ENCODE results near the gene ZNF581. TPM values are rescaled to one million over a fixed set of nuclear protein-coding genes. Genes with fewer than 3 reads are reported as not detected.

The ZNF581 gene
- polyA plus RNA-seq, 3 donors from 2014 or later: 8.4 to 24.9 (median 20.6) TPM

- no peak for DNase-seq
- Mint-ChIP-seq H3K27me3 (ENCODE audit: low read depth in 3 of 3) (peaks cover 0 to 4% (median 2%) of the 10 kb centered on the region in 3 donors), H3K4me1 (peaks cover 17 to 32% of the 10 kb centered on the region in 2 donors)
Observed at GRCh38 chr19:55614711-55615542, 28.5 kb upstream of the ZNF581 start.

GRCh38 chr19:55615543-55616394, 27.7 kb upstream of the ZNF581 start:
- DNase-seq: no peak
- Mint-ChIP-seq H3K27me3 (ENCODE audit: low read depth in 3 of 3) (peaks cover 0 to 2% (median 2%) of the 10 kb centered on the region in 3 donors), H3K9me3 (no peaks in the 10 kb centered on the region)

More at GRCh38 chr19:55614711-55615542, 28.5 kb upstream of the ZNF581 start:
- Mint-ChIP-seq H3K36me3 (peaks cover 0 to 12% (median 7%) of the 10 kb centered on the region in 3 donors), H3K4me3 (no peak overlapping the region), H3K9me3 (no peaks in the 10 kb centered on the region), H3K27ac (no peak overlapping the region)

DNA sequence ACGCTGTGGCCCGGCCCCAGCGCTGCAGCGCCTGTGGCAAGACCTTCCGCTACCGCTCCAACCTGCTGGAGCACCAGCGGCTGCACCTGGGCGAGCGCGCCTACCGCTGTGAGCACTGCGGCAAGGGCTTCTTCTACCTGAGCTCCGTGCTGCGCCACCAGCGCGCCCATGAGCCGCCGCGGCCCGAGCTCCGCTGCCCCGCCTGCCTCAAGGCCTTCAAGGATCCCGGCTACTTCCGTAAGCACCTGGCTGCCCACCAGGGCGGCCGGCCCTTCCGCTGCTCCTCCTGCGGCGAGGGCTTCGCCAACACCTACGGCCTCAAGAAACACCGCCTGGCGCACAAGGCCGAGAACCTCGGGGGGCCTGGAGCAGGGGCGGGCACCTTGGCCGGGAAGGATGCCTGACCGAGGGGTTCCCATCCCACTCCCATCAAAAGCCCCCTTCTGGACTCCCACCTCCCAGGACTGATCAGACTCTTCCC, 27.0 kb upstream of the ZNF581 start:
- H3K36me3 Mint-ChIP-seq: peaks cover 0 to 9% (median 7%) of the 10 kb centered on the region in 3 donors
- no peak overlapping the region for H3K27ac Mint-ChIP-seq
- H3K27me3 Mint-ChIP-seq (ENCODE audit: low read depth in 3 of 3): peaks cover 0 to 2% (median 2%) of the 10 kb centered on the region in 3 donors
- no peak for DNase-seq
- H3K4me1 Mint-ChIP-seq: peaks cover 15 to 29% of the 10 kb centered on the region in 2 donors
- H3K9me3 Mint-ChIP-seq: no peaks in the 10 kb centered on the region
- no peak overlapping the region for H3K4me3 Mint-ChIP-seq

More at GRCh38 chr19:55615543-55616394, 27.7 kb upstream of the ZNF581 start:
- H3K36me3 Mint-ChIP-seq: peaks cover 0 to 9% (median 7%) of the 10 kb centered on the region in 3 donors
- no peak overlapping the region for H3K27ac Mint-ChIP-seq
- peaks cover 20 to 36% of the 10 kb centered on the region in 2 donors for H3K4me1 Mint-ChIP-seq
- H3K4me3 Mint-ChIP-seq: no peak overlapping the region

DNA sequence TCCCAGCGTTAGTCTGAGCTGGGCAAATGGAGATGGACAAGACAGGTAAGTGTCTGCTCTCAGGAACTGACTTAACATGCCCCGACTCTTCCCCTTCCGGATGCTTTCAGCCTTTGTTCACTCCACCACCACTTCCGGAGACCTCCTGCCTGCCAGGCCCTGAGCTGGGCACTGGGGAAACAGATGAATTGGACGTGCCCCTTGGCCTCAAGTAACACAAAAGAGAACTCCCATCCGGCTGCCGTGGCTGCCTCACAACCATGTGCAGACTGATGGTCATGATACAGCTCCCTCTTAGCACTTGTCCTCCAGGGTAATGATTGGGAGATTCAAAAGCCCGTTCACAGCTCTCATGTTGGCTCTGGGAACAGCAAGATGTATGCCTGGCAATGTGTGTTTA, 26.0 kb upstream of the ZNF581 start:
- H3K27ac Mint-ChIP-seq: no peak overlapping the region

GRCh38 chr19:55618426-55618825, 25.0 kb upstream of the ZNF581 start:
- no peak for DNase-seq
- no peaks in the 10 kb centered on the region for H3K9me3 Mint-ChIP-seq
- peak overlapping the region in 1 of 6 donors; percentile 22 for H3K27ac Mint-ChIP-seq
- H3K36me3 Mint-ChIP-seq: peaks cover 0 to 6% (median 2%) of the 10 kb centered on the region in 3 donors
- H3K4me1 Mint-ChIP-seq: peaks cover 9 to 16% of the 10 kb centered on the region in 2 donors
- peaks cover 0 to 2% (median 0%) of the 10 kb centered on the region in 3 donors for H3K27me3 Mint-ChIP-seq (ENCODE audit: low read depth in 3 of 3)
- no peak overlapping the region for H3K4me3 Mint-ChIP-seq

More for the DNA sequence above, 26.0 kb upstream of the ZNF581 start:
- Mint-ChIP-seq H3K27me3 (ENCODE audit: low read depth in 3 of 3) (peaks cover 0 to 2% (median 0%) of the 10 kb centered on the region in 3 donors), H3K4me1 (peaks cover 10 to 19% of the 10 kb centered on the region in 2 donors), H3K4me3 (no peak overlapping the region), H3K36me3 (peaks cover 0 to 8% (median 7%) of the 10 kb centered on the region in 3 donors), H3K9me3 (no peaks in the 10 kb centered on the region)
- no peak for DNase-seq

- no peak for DNase-seq
- H3K4me3 Mint-ChIP-seq: no peak overlapping the region
- H3K27me3 Mint-ChIP-seq (ENCODE audit: low read depth in 3 of 3): peaks cover 0 to 7% (median 4%) of the 10 kb centered on the region in 3 donors
- no peaks in the 10 kb centered on the region for H3K9me3 Mint-ChIP-seq
- peak overlapping the region in 1 of 6 donors; percentile 44 for H3K27ac Mint-ChIP-seq
- H3K4me1 Mint-ChIP-seq: peaks cover 15 to 24% of the 10 kb centered on the region in 2 donors
- peaks cover 0 to 8% (median 4%) of the 10 kb centered on the region in 3 donors for H3K36me3 Mint-ChIP-seq
Observed at GRCh38 chr19:55619286-55619685, 24.2 kb upstream of the ZNF581 start.

DNA sequence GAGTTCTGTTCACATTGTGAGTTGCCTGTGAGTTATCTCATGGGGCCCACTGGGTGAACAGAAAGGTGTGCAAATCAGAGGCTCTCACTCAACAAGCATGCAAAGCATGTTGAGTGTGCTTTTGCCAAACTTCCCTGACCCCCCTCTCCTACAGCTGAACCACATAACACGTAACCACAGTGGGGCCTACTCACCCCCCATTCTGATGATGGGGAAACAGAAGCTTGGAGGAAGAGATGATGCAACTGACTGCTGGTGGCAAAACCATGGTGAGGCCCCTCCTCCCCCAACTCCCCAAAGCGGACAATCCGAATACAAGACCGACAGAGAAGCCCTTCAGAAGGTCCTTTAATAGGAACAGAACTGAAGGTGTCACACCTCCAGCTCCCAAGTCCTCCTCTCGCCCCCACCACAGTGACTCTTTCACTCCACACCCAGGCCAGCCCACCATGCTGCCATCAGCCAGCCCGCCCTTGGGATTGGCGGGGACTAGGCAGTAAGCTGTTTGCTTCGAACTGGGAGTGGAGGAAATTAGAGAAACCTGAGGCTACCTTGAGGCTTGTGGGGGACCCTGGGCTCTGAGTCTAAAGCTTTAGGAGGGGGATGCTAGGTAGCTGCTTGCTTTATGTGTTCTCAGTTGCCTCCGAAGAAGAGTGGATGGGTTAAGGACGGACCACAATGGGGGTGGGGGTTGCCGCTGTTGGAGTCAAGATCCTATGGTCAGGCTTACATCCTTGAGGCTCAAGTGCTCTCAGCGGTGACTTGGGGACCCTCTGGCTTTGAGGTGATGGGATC, 22.8 kb upstream of the ZNF581 start:
- Mint-ChIP-seq H3K27me3 (ENCODE audit: low read depth in 3 of 3) (peaks cover 5 to 12% (median 8%) of the 10 kb centered on the region in 3 donors), H3K27ac (peak overlapping the region in 1 of 6 donors; percentile 33), H3K4me1 (peaks cover 22 to 33% of the 10 kb centered on the region in 2 donors), H3K9me3 (no peaks in the 10 kb centered on the region), H3K36me3 (peaks cover 0 to 8% (median 4%) of the 10 kb centered on the region in 3 donors), H3K4me3 (no peak overlapping the region)
- no peak for DNase-seq

DNA sequence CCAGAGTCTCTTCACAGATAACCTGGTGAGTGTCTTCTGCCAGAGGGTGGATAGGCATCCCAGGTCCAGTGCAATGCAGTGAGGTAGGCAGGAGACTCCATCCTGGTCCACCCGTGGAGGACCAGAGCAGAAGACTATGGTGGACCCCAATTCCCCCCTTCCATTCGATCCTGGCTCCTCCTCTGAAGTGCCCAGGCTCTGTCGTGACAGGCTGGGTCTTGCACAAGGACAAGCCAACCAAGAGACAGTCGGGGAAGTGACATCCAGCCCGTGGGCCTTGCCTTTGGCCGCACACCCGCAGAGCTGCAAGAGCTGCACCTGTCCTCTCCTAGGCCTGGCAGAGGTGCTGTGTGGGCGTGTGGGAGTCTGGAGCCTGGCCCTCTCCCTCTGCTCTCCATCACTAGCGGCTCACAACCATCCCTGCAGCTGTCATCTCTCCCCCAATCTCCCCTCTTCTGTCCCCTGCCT, 22.2 kb upstream of the ZNF581 start:
- DNase-seq: no peak
- Mint-ChIP-seq H3K9me3 (no peaks in the 10 kb centered on the region), H3K4me1 (peaks cover 22 to 33% of the 10 kb centered on the region in 2 donors), H3K4me3 (no peak overlapping the region), H3K27ac (no peak overlapping the region), H3K27me3 (ENCODE audit: low read depth in 3 of 3) (peaks cover 5 to 12% (median 8%) of the 10 kb centered on the region in 3 donors), H3K36me3 (peaks cover 0 to 8% (median 4%) of the 10 kb centered on the region in 3 donors)

DNA sequence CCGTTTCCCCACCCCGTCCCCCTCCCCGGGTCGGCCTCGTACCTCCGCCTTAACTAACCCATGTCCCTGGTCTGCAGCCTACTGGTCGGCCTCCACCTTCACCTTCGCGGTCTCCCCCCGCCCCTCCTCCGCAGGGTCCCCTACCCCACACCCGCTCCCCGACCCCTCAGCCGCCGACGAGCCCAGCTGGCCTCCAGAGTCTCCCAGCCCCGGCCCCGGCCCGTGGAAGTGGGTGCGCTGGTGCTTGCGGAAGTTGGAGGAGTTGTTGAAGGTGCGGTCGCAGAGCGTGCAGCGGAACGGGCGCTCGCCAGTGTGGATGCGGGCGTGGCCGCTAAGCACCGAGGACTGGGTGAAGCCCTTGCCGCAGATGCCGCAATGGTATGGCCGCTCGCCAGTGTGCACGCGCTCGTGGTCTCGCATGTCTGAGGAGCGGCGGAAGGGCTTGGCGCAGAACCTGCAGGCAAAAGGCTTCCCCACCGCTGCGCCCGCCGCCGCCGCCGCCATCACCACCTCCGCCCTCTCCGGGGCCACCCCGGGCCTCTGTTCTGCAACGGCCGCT, 21.7 kb upstream of the ZNF581 start:
- no peak for DNase-seq

GRCh38 chr19:55622242-55622969, 21.0 kb upstream of the ZNF581 start:
- H3K27me3 Mint-ChIP-seq (ENCODE audit: low read depth in 3 of 3): peaks cover 5 to 10% (median 8%) of the 10 kb centered on the region in 3 donors
- no peaks in the 10 kb centered on the region for H3K9me3 Mint-ChIP-seq
- DNase-seq: no peak
- peaks cover 0 to 6% (median 4%) of the 10 kb centered on the region in 3 donors for H3K36me3 Mint-ChIP-seq
- H3K4me3 Mint-ChIP-seq: no peak overlapping the region
- H3K27ac Mint-ChIP-seq: peak overlapping the region in 1 of 6 donors; percentile 69
- H3K4me1 Mint-ChIP-seq: peaks cover 22 to 30% of the 10 kb centered on the region in 2 donors

More for the DNA sequence above, 21.7 kb upstream of the ZNF581 start:
- peaks cover 0 to 8% (median 4%) of the 10 kb centered on the region in 3 donors for H3K36me3 Mint-ChIP-seq
- H3K4me1 Mint-ChIP-seq: peaks cover 22 to 33% of the 10 kb centered on the region in 2 donors
- no peak overlapping the region for H3K27ac Mint-ChIP-seq
- peaks cover 5 to 12% (median 8%) of the 10 kb centered on the region in 3 donors for H3K27me3 Mint-ChIP-seq (ENCODE audit: low read depth in 3 of 3)
- no peak overlapping the region for H3K4me3 Mint-ChIP-seq
- no peaks in the 10 kb centered on the region for H3K9me3 Mint-ChIP-seq

DNA sequence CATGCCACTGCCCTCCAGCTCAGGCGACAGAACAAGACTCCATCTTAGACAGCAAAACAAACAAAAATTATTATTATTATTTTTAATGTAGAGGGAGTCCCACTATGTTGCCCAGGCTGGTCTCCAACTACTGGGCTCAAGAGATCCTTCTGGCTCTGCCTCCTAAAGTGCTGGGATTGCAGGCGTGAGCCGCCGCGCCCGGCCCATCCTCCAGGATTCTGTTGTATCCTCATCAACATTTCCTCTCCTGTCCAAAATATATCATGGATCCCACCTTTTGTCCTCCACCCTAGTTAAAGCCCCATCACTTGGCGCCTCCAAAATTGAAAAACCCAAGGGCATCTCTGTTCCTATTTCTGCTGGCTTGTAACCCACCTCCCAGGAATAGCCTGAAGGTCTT, 20.3 kb upstream of the ZNF581 start:
- H3K36me3 Mint-ChIP-seq: peaks cover 0 to 4% (median 4%) of the 10 kb centered on the region in 3 donors
- peaks cover 5 to 10% (median 8%) of the 10 kb centered on the region in 3 donors for H3K27me3 Mint-ChIP-seq (ENCODE audit: low read depth in 3 of 3)
- no peaks in the 10 kb centered on the region for H3K9me3 Mint-ChIP-seq
- no peak overlapping the region for H3K4me3 Mint-ChIP-seq
- no peak for DNase-seq
- H3K27ac Mint-ChIP-seq: peak overlapping the region in 2 of 6 donors; percentile 26 to 62
- H3K4me1 Mint-ChIP-seq: peaks cover 22 to 28% of the 10 kb centered on the region in 2 donors

- Mint-ChIP-seq H3K27me3 (ENCODE audit: low read depth in 3 of 3) (peaks cover 5 to 10% (median 8%) of the 10 kb centered on the region in 3 donors), H3K9me3 (no peaks in the 10 kb centered on the region), H3K4me3 (peak overlapping the region in 2 of 5 donors; percentile 92 to 94), H3K4me1 (peaks cover 22 to 28% of the 10 kb centered on the region in 2 donors), H3K27ac (peak overlapping the region in 5 of 6 donors; percentile 52 to 97 (median 86)), H3K36me3 (peaks cover 0 to 4% (median 4%) of the 10 kb centered on the region in 3 donors)
- no peak for DNase-seq
Observed at GRCh38 chr19:55623561-55623960, 19.9 kb upstream of the ZNF581 start.

All from immature natural killer cell (primary cell).